ENCODE results near the gene ATXN7L1.

DNA sequence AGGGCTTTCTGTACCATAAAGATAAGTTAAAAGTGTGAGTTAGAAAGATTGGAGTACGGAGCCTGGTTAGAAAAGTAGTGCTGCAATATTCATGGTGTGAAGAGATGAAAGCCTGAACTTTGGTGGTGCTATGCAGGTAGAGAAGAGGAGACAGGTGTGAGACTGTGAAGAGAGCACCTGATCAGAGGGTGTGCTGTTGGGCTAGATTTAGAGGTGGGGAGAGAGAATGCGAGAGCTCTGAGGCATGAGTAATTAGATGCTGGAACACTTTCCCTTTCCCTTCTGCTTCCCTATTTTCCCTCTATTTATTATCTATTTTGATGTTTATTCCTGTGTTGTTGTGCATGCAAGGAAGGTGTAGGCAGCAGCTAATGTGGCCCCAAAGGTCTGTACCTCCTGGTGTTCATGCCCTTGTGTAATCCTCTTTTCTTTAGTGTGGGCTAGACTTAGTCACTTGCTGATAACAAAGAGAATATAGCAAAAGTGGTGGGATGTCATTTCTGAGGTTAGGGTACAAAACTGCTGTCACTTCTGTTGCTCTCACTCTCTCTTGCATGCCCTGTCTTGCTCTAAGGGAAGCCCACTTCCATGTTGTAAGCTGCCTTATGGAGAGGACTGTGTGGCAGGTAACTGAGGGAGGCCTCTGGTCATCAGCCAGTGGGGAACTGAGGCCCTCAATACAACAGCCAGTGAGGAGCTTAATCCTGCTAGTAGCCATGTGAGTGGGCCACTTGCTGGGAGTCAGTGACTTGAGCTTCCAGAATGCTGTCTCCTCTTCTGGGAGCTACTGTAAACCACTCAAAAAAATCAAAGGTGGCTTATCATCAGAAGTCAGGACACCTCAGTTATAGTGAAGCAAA, 2.6 kb upstream of the ATXN7L1 start:
- TF ChIP-seq EP300 (IDR thresholded peaks at IDR 0.05; ENCODE audit: borderline replicate concordance) (no peak), TAF1 (IDR thresholded peaks at IDR 0.05; ENCODE audit: low read depth) (no peak), MAX (IDR thresholded peaks at IDR 0.05) (no peak), RAD21 (IDR thresholded peaks at IDR 0.05; ENCODE audit: low read depth) (no peak), FOXM1 (IDR thresholded peaks at IDR 0.05; ENCODE audit: borderline replicate concordance, low read depth) (no peak), EGR1 (IDR thresholded peaks at IDR 0.05) (no peak), TCF12 (IDR thresholded peaks at IDR 0.05; ENCODE audit: low read depth) (no peak)
- TF ChIP-seq, protein P1, sequence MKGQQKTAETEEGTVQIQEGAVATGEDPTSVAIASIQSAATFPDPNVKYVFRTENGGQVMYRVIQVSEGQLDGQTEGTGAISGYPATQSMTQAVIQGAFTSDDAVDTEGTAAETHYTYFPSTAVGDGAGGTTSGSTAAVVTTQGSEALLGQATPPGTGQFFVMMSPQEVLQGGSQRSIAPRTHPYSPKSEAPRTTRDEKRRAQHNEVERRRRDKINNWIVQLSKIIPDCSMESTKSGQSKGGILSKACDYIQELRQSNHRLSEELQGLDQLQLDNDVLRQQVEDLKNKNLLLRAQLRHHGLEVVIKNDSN (IDR thresholded peaks at IDR 0.05), result no peak

All from Ishikawa (cell line).